ENCODE results near the gene CALCOCO1. TPM values are rescaled to one million over a fixed set of nuclear protein-coding genes. Genes with fewer than 3 reads are reported as not detected.
A peak's percentile ranks its signal among the peaks of the same experiment; 100 is the strongest.

The CALCOCO1 gene
- total and polyA plus RNA-seq, 2 of the 13 experiments (the other 11 are each of a cell fraction or from before 2014, with no cell fraction given), result 7.7 to 47.7 TPM

DNA sequence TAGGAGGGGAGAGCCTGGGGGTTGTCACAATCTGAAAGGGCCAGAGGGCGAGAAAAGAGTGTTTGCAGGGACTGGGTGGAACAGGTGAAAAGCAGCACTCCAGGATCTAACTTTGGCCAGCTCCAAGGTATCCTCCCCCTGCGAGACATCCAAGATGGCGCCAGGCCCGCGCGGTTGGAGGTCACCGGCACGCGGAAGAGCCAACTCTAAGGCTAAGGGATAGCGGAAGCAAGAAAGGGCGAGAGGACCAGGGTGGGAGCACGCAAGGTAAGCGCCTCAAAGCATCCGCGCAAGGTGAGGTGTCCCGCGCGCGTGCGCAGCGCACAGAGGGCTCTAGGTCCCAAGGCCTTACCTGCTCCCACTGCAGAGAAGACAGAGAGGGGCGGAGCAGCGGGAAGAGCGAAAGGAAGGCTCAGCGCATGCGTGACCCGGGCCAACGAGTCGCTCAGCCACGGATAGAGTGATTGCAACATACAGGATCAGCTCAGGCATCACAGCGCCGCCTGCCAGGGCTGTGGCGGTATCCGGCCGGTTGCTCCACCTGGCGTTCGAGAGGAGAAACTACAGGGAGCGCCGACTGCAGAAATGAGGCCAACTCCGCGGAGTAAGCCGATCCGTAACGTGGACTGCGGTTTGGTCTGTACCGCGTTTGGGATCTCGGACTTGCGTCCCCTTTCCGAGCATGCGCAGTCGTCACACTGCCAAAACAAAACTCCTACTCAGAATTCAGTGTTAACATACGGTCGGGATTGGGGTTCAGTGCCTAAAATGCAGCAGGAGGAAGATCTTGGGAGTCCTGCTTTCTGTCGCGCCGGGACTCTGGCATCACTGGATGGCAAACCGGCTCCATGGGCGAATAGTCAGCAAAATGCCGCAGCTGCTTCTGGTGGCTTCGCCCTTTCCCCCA is 51.3 kb downstream of the CALCOCO1 start, which contains the start of gene ATP5MC2 (continued):
- TF ChIP-seq KLF6 (CRISPR knock-in tag; IDR thresholded peaks at IDR 0.05) (peak; percentile 71), GRHL1 (CRISPR knock-in tag; conservative IDR thresholded peaks at IDR 0.05) (no peak), CREB1 (IDR thresholded peaks at IDR 0.05) (0 out of 2 replicates have a peak, but pooled peaks have one; percentile 16), CREB1 (CRISPR knock-in tag; IDR thresholded peaks at IDR 0.05) (peak; percentile 25; the same call in 1 of the 2 replicates), ZNF720 (CRISPR knock-in tag; IDR thresholded peaks at IDR 0.05) (no peak), ZNF7 (CRISPR knock-in tag; IDR thresholded peaks at IDR 0.05) (peak; percentile 32; the same call in 1 of the 2 replicates), PHB2 (IDR thresholded peaks at IDR 0.05; ENCODE audit: partially characterized antibody) (no peak), ZNF460 (CRISPR knock-in tag; IDR thresholded peaks at IDR 0.05; ENCODE audit: borderline replicate concordance) (no peak; the same call in 1 of the 2 replicates), ZC3H4 (CRISPR knock-in tag; IDR thresholded peaks at IDR 0.05; ENCODE audit: borderline replicate concordance) (no peak; the same call in 1 of the 2 replicates), JARID2 (CRISPR knock-in tag; IDR thresholded peaks at IDR 0.05; ENCODE audit: insufficient replicate concordance) (no peak), SMAD3 (CRISPR knock-in tag; IDR thresholded peaks at IDR 0.05) (peak; percentile 93), ISX (CRISPR knock-in tag; conservative IDR thresholded peaks at IDR 0.05) (no peak), ZEB1 (IDR thresholded peaks at IDR 0.05; ENCODE audit: insufficient replicate concordance, low read depth) (peak; percentile 91), SKI (IDR thresholded peaks at IDR 0.05; ENCODE audit: partially characterized antibody) (peak; percentile 49), CBFB (CRISPR knock-in tag; IDR thresholded peaks at IDR 0.05) (peak; percentile 96)
- TF ChIP-seq, protein P1, sequence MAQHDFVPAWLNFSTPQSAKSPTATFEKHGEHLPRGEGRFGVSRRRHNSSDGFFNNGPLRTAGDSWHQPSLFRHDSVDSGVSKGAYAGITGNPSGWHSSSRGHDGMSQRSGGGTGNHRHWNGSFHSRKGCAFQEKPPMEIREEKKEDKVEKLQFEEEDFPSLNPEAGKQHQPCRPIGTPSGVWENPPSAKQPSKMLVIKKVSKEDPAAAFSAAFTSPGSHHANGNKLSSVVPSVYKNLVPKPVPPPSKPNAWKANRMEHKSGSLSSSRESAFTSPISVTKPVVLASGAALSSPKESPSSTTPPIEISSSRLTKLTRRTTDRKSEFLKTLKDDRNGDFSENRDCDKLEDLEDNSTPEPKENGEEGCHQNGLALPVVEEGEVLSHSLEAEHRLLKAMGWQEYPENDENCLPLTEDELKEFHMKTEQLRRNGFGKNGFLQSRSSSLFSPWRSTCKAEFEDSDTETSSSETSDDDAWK (CRISPR knock-in tag; IDR thresholded peaks at IDR 0.05), result no peak
- TF ChIP-seq, protein P2, sequence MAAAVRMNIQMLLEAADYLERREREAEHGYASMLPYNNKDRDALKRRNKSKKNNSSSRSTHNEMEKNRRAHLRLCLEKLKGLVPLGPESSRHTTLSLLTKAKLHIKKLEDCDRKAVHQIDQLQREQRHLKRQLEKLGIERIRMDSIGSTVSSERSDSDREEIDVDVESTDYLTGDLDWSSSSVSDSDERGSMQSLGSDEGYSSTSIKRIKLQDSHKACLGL (CRISPR knock-in tag; IDR thresholded peaks at IDR 0.05), result peak; percentile 84
- TF ChIP-seq, protein P3, sequence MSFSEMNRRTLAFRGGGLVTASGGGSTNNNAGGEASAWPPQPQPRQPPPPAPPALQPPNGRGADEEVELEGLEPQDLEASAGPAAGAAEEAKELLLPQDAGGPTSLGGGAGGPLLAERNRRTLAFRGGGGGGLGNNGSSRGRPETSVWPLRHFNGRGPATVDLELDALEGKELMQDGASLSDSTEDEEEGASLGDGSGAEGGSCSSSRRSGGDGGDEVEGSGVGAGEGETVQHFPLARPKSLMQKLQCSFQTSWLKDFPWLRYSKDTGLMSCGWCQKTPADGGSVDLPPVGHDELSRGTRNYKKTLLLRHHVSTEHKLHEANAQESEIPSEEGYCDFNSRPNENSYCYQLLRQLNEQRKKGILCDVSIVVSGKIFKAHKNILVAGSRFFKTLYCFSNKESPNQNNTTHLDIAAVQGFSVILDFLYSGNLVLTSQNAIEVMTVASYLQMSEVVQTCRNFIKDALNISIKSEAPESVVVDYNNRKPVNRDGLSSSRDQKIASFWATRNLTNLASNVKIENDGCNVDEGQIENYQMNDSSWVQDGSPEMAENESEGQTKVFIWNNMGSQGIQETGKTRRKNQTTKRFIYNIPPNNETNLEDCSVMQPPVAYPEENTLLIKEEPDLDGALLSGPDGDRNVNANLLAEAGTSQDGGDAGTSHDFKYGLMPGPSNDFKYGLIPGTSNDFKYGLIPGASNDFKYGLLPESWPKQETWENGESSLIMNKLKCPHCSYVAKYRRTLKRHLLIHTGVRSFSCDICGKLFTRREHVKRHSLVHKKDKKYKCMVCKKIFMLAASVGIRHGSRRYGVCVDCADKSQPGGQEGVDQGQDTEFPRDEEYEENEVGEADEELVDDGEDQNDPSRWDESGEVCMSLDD (CRISPR knock-in tag; IDR thresholded peaks at IDR 0.05; ENCODE audit: borderline replicate concordance), result no peak; the same call in 1 of the 2 replicates

Data from HepG2 (cell line).